SIG-M5 treated with dmso at 0.1 percent for 504 hours (cell line): ENCODE data around the gene CHD1L.
"Not testable (repeated sequence)": the region's sequence is repeated elsewhere in the genome, so short reads cannot be mapped to it uniquely, and the experiment has no call there.

Experiments used
- DNase-seq: peaks from one replicate; lab custom pipeline; 2025; ENCODE audit not compliant: unreplicated experiment; lab: John Stamatoyannopoulos, UW

The CHD1L gene

DNA sequence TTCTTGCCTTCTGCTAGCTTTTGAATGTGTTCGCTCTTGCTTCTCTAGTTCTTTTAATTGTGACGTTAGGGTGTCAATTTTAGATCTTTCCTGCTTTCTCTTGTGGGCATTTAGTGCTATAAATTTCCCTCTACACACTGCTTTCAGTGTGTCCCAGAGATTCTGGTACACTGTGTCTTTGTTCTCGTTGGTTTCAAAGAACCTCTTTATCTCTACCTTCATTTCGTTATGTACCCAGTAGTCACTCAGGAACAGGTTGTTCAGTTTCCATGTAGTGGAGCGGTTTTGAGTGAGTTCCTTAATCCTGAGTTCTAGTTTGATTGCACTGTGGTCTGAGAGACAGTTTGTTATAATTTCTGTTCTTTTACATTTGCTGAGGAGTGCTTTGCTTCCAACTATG is 11.5 kb upstream of the CHD1L start:
- DNase-seq, result not testable (repeated sequence)

DNA sequence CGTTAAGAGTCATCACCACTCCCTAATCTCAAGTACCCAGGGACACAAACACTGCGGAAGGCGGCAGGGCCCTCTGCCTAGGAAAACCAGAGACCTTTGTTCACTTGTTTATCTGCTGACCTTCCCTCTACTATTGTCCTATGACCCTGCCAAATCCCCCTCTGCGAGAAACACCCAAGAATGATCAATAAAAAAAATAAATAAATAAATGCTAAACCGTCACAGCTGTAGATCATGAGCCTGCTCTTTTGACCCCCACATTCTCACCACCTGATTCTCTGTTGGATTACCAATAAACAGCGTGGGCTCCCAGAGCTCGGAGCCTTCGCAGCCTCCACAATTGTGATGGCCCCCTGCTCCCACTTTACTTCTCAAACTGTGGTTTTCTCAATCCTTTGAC is 8.6 kb upstream of the CHD1L start:
- not testable (repeated sequence) for DNase-seq

DNA sequence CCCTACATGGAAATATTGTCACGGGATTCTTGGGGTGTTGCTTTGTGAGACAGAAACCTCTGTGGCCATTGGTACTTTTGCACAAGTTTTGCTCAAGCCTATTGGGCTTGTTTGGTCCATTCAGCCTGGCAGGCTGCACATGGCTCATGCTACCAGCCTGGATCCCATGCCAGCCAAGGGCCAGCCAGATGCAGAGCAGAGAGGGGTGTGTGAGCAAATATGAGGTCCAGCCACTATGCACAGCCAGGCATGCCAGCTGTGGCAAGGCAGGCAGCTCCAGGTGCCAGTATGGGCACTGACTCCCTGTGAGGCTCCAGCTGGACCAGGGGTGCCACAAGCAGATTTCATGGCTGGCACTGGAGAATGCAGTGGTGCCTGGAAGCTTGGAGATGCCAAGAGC is 6.7 kb upstream of the CHD1L start:
- DNase-seq, result no peak

DNA sequence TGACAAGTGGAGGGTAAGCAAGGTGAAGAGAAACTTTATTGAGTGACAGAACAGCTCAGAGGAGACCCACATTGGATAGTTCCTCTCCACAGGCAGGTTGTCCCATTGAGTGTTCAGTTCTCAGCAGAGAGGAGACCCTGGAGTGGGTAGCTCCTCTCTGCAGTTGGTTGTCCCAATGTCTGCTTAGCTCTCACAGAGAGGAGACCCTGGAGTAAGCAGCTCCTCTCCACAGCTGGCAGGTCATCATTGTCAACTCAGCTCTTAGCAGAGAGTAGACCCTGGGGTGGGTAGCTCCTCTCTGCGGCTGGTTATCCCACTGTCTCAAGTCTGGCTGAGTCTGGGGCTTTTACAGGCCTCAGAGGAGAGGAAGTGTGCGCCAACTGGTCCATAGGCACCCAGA is 6.0 kb upstream of the CHD1L start:
- DNase-seq, result no peak

DNA sequence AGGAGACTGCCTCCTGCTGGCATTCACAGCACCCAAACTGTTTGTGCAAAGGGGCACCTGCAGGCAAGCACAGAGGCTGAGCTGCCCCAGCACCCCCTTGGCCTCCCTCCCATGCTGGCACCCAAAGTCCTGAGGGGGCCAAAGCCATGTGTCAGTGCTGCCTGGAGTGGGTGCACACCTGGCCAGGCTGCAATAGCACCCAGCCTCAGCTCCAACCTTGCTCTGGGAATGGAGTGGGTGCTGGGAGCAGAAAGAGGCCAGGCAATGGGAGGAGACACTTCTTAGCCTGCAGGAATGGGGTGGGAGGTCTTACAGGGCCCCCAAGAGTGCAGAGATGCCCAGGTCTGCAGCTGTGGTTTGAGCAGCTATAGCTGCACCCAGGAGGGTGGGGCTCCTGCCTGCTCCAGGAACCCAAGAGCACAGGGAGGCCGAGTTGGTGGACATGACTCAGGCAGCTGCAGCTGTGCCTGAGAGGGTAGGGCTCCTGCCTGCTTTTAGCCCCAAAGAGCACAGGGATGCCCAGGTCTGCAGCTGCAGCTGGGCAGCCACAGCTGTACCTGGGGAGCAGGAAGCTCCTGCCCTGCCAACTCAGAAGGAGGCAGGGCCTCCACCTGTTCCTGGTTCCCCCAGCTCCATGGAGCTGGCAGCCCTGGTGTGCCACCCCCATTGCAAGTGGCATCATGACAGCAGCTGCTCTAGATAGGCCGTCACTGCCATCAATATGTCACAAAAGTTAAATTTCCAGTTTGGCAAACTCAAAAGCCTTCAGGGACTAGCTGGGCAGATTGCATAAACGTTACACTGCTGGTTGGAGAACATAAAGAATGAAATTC is 5.3 kb upstream of the CHD1L start:
- DNase-seq, result peak; percentile 33

DNA sequence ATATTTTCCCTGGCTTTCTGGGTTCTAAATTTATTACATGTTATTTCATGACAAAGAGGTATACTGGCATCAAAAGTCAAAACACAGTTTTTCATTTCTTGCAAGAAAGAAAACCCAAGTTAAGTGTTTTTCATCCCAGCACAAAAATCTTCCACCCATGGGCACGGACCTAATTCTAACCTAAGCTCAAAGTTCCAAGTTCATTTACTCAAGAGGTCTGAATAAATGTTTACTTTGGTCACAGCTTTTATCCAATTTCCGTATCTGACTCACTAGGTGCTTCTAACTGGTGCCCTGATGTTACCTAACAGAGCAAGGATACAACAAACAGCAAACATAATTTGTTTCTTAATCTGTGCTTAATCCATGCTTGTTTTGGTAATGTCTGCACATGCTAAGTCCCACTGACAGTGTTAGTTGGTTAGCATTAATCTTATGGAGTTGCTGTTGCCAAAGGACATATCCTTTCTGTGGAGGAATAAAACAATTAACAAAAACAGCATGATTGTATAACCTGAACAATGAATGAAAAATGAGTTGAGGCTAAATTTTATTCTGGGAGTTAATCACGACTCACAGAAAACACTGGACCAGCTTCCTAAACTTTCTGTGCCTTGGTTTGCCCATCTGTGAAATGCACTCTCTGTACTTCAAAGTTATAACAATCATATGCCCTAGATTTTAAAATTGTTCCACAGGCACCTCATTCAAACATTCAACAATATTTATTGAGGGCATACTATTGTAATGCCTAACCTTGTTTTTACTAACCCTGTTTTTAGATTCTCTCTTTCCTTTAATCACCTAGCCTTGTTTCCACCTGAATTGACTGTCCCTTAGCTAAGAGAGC is 4.2 kb upstream of the CHD1L start:
- DNase-seq, result peak; percentile 37

DNA sequence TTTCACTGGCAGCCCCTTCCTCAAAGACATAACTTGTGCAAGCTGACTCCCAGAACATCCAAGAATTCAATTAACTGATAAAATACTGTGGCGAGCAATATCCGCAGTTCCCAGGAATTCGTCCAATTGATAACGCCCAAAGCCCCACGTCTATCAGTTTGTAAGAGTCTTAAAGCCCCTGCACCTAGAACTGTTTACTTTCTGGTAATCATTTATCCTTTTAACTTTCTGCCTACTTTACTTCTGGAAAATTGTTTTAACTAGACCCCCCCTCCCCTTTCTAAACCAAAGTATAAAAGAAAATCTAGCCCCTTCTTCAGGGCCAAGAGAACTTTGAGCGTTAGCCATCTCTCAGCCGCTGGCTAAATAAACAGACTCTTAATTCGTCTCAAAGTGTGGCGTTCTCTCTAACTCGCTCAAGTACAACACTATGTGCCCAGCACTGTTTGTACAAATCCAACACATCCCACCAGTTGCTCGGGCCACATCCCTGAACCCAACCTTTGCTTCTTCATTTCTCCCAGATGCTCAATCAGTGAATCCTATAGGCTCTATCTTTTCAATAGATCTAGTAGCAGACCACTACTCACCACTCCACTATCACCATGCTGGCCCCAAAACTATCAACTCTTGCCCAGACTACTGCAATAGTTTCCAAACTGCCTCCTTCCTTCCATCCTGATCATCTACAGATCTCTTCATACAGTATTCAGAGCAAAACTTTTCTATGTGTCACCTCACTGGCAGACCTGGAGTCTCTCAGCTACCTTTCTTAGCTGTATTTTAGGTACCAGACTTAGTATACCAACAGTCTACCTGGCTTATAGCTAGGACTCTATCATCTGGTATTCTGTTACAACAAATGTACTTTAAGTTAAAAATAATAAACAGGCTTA is 3.3 kb upstream of the CHD1L start:
- DNase-seq, result no peak

DNA sequence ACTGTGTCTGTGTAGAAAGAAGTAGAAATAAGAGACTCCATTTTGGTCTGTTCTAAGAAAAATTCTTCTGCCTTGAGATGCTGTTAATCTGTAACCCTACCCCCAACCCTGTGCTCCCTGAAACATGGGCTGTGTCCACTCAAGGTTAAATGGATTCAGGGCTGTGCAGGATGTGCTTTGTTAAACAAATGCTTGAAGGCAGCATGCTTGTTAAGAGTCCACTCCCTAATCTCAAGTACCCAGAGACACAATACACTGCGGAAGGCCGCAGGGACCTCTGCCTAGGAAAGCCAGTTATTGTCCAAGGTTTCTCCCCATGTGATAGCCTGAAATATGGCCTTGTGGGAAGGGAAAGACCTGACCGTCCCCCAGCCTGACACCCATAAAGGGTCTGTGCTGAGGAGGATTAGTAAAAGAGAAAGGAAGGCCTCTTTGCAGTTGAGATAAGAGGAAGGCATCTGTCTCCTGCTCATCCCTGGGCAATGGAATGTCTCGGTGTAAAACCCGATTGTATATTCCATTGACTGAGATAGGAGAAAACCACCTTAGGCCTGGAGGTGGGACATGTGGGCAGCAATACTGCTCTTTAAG is 2.3 kb upstream of the CHD1L start:
- DNase-seq, result not testable (repeated sequence)

DNA sequence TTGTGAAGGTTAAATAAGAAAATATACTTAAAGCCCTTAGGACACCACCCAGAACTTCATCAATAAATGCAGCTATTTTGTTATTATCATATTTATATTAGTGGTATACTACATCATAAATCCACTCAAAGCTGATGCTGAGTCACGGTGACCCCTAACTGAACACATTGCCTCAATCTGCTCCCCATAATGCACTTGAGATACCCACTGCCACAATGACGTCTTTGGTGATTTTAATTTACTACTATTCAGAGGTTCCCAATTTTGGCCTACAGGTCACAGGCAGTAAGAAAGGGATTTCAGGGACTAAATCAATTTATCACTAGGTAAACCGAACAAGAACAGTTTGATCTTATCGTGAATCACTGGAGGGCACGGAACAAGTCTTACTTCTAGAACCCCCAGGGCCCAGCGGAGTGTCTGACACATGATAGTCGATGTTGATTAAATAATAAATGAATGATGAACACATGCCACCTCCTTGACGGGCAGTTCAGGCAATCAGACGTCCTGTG is 493 bp upstream of the CHD1L start:
- peak; percentile 56 for DNase-seq

DNA sequence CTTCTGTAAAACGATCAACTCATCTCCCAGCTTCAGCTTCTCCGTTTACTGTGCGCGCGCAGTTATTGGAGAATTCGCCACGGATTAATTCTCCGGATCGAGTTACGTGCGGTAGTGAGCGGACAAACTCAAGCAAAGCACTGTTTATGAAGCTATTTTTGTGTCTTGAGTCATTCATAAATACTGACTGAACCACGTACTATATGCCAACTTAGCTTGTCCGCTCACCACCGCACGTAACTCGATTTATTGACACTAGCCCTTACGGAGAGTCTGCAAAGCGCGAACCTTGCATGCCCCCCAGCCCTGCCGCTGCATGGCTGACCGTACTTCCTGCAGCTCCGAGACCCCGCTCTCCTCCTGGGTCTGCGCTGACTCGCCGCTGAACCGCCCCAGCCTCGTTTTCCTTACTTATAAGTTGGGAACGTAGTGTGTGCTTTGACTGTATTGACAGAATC is 773 bp downstream of the CHD1L start:
- DNase-seq, result peak; percentile 37

DNA sequence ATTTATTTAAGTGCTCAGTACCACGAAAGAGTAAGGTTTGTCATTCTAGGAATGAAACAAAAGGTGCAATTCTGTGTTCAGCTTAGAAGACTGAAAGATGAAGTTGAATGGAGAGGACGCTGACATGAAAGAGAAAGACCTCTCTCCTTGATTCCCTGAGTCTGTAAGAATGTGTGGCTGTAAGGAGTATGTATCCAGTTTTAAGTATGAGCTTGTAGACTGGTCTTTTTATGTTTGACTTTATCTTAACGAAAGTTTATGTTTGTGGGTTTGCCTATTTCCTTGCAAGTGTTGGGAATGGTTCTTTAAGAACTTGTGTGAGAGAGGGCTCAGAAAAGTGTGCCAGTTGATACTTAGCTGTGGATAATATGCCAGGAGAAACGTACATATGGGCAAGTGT is 1.4 kb downstream of the CHD1L start:
- no peak for DNase-seq

DNA sequence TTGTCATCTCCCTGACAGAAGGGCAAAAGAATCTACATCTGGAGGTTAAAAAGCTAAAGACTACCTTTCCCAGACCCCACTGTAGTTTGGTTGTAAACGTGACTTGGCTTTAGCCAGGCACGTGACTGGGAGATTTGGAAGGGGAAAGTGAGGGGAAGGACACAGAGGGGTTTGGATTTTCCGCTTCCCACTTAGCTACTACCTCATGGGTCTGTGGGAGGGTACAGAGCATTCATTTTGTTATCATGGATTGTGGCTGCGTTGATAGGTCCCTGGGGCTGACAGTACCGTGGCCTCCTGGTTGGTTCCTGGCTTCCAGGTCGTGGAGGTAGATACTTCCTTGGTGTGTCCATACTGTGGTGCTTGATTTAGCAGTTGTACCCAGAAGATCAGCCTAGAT is 2.6 kb downstream of the CHD1L start:
- no peak for DNase-seq

DNA sequence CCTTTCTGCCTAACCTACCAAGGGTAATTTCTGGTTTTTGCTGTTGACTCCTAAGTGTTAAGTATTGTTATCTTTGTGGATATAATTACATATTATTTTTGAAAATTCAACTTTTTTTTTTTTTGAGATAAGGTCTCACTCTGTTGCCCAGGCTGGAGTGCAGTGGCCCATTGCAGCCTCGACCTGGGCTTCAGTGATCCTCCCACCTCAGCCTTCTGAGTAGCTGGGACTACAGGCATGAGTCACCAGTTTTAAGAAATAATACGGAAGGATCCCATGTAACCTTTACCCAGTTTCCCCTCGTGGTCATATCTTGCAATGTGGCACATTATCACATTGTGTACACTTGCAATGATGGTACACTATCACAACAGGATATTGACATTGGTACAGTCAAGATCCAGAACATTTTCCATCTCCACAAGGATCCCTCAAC is 3.1 kb downstream of the CHD1L start:
- peak; percentile 76 for DNase-seq

DNA sequence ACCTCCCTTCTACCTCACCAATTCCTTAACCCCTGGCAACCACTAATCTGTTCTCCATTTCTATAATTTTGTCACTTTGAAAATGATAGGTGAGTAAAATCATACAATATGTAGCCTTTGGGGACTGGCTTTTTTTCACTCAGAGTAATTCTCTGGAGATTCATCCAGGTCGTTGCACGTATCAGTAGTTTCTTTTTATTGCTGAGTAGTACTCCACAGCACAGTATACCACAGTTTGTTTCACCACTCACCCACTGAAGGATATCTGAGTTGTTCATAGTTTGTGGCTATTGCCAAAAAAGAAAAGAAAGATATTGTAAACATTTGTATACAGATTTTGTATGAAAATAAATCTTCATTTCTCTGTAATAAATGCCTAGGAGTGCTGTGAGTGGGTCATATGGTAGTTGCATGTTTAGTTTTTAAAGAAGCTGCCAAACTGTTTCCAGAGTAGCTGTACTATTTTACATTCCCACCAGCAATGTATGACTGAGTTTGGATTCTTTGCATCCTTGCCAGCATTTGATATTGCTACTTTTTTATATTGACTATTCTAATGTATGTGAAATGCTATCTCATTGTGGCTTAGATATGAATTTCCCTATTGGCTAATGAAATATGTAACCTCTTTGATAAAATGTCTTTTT is 3.7 kb downstream of the CHD1L start:
- DNase-seq, result no peak

DNA sequence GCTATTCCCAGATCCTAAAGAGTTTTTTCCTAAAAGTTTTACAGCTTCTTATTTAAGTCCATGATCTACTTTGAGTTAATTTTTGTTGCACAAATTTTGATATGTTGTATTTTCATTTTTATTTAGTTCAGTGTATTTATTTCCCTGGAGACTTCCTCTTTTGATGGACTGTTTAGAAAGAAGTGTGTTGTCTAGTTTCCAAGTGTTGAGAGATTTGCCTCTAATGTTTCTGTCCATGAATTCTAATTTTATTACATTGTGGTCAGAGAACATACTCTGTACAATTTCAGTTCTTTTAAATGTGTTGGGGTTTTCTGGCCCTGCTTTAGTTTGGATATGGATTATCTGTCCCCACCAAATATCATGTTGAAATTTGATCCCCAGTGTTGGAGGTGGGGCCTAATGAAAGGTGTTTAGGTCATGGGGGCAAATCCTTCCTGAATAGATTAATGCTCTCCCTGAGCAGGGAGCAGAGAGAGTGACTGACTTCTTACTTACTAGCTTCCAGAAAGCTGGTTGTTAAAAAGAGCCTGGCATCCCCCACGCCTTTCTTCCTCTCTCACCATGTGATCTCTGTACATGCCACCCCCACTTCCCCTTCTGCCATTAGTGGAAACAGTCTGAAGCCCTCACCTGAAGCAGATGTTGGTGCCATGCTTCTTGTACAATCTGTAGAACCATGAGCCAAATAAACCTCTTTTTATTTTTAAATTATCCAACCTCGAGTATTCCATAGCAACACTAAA is 4.6 kb downstream of the CHD1L start:
- DNase-seq, result peak; percentile 53

DNA sequence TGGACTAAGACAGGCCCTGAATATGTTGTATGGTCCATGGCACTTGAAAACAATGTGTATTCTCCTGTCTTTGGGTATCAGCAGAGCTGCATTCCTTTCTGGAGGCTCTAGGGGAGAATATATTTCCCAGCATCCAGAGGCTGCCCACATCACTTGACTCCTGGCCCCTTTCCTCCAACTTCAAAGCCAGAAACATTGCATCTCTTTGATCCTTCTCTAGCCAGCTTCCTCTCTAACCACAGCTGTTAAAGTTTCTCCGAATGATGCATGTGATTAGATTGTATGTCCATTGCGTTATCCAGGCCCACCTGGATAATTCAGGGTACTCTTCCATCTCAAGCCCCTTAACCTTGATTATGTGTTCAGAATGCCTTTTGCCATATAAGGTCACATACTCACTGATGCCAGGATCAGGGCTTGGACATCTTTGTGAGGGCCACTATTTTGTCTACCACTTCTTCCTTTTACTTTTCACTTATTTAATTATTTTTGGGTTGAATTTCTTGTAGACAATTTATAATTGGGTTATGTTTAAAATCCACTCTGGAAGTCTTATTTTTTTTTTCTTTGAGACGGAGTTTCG is 5.3 kb downstream of the CHD1L start:
- DNase-seq, result no peak

DNA sequence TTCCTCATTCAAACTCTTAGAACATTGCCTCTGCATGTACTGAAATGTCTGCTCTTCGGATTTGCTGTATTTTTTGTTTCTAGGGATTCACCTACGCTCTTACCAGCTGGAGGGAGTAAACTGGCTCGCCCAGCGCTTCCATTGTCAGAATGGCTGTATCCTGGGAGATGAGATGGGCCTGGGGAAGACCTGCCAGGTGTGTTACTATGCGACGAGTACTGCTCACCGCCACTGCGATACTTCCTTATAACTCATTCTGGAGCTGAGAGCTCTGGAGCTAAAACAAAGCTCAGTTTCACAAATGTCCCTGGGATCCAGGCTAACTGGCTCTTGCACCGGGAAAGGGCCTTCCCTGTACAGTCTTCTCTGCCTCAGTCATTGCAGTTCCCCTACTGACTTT is 10.1 kb downstream of the CHD1L start:
- DNase-seq, result no peak

DNA sequence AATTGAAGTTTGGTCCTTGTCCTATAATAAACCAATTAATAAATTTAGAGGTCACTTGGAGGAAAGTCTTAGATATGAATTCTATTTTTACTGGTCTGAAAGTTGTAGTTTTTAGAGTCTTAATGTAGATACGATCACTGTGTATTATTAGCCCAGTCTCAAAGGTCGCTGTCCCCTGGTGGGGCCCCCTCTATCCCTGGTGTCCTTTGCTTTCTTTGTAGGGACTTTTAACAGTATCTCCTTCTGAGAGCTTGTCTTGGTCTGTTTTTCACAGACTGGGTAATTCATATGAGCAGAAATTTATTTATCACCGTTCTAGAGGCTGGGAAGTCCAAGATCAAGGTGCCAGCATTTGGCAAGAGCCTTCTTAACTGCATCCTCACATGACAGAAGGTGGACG is 18.5 kb downstream of the CHD1L start:
- no peak for DNase-seq
